Measurements from ENCODE around the gene RHBDL2.
"Not testable (repeated sequence)": the region's sequence is repeated elsewhere in the genome, so short reads cannot be mapped to it uniquely, and the experiment has no call there.

GRCh38 chr1:38836316-38836715 lies 105.3 kb downstream of the RHBDL2 start:
- TF ChIP-seq POLR2A (IDR thresholded peaks at IDR 0.05) = not testable (repeated sequence)
- TF ChIP-seq, protein P1, sequence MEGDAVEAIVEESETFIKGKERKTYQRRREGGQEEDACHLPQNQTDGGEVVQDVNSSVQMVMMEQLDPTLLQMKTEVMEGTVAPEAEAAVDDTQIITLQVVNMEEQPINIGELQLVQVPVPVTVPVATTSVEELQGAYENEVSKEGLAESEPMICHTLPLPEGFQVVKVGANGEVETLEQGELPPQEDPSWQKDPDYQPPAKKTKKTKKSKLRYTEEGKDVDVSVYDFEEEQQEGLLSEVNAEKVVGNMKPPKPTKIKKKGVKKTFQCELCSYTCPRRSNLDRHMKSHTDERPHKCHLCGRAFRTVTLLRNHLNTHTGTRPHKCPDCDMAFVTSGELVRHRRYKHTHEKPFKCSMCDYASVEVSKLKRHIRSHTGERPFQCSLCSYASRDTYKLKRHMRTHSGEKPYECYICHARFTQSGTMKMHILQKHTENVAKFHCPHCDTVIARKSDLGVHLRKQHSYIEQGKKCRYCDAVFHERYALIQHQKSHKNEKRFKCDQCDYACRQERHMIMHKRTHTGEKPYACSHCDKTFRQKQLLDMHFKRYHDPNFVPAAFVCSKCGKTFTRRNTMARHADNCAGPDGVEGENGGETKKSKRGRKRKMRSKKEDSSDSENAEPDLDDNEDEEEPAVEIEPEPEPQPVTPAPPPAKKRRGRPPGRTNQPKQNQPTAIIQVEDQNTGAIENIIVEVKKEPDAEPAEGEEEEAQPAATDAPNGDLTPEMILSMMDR (IDR thresholded peaks at IDR 0.05) = not testable (repeated sequence)

Measured in lower leg skin (tissue), 3 donors.